Mesothelial cell of epicardium (in vitro differentiated cells): ENCODE results near the gene HENMT1. TPM values are rescaled to one million over a fixed set of nuclear protein-coding genes. Genes with fewer than 3 reads are reported as not detected.
"Not testable (repeated sequence)": the region's sequence is repeated elsewhere in the genome, so short reads cannot be mapped to it uniquely, and the experiment has no call there.

Experiments
- DNase-seq, 2 experiments: peaks; one replicate each; pipeline ENCODE4 v3.0.0; 2021; ENCODE audit warnings: low spot score in 2 of 2; ENCODE audit not compliant: unreplicated experiment in 2 of 2
- H3K27ac Mint-ChIP-seq: 2 replicates; pipeline ENCODE4 v1.8.0; 2021; ENCODE audit warnings: mixed read lengths
- H3K27me3 Mint-ChIP-seq: 2 replicates; pipeline ENCODE4 v1.8.0; 2021; ENCODE audit warnings: low read depth, mixed read lengths
- H3K36me3 Mint-ChIP-seq: 2 replicates; pipeline ENCODE4 v1.8.0; 2021; ENCODE audit warnings: mixed read lengths
- H3K4me1 Mint-ChIP-seq: 2 replicates; pipeline ENCODE4 v1.8.0; 2021; ENCODE audit warnings: mixed read lengths
- H3K4me3 Mint-ChIP-seq: 2 replicates; pipeline ENCODE4 v1.8.0; 2021; ENCODE audit warnings: mild to moderate bottlenecking, moderate library complexity, mixed read lengths
- H3K9me3 Mint-ChIP-seq: 2 replicates; pipeline ENCODE4 v1.8.0; 2021; ENCODE audit warnings: mixed read lengths
- CTCF ChIP-seq: fragments of 200-600 bp; sonication (generic); IDR thresholded peaks from one replicate; pipeline ENCODE4 v1.5.0; 2021; ENCODE audit warnings: antibody characterized with exemption; ENCODE audit not compliant: unreplicated experiment
- total RNA-seq: library from RNA; stranded (reverse); gene quantifications from 3 replicates; pipeline ENCODE4 v1.2.1, GENCODE V29; 2021

HENMT1 gene
- total RNA-seq, 1 donor from 2014 or later, result 8.5 TPM

- no peak for TF ChIP-seq CTCF
- DNase-seq, result no peak
- Mint-ChIP-seq H3K36me3 (peaks cover 2% of the 10 kb centered on the region), H3K27ac (no peak overlapping the region), H3K4me3 (no peak overlapping the region), H3K9me3 (peaks cover 10% of the 10 kb centered on the region), H3K27me3 (no peaks in the 10 kb centered on the region), H3K4me1 (peaks cover 8% of the 10 kb centered on the region)
These were observed 17.8 kb upstream of the HENMT1 start for GRCh38 chr1:108678706-108679105.

- Mint-ChIP-seq H3K9me3 (peaks cover 34% of the 10 kb centered on the region), H3K27me3 (no peaks in the 10 kb centered on the region), H3K4me3 (no peak overlapping the region), H3K27ac (no peak overlapping the region), H3K36me3 (peaks cover 2% of the 10 kb centered on the region), H3K4me1 (peaks cover 6% of the 10 kb centered on the region)
- no peak for DNase-seq
- no peak for TF ChIP-seq CTCF
These were observed 10.2 kb upstream of the HENMT1 start for GRCh38 chr1:108671143-108671542.

GRCh38 chr1:108670131-108670773 lies 9.4 kb upstream of the HENMT1 start:
- H3K27ac Mint-ChIP-seq, result no peak overlapping the region
- H3K27me3 Mint-ChIP-seq, result no peaks in the 10 kb centered on the region
- H3K36me3 Mint-ChIP-seq, result peaks cover 2% of the 10 kb centered on the region
- H3K9me3 Mint-ChIP-seq, result peaks cover 34% of the 10 kb centered on the region
- DNase-seq, result no peak
- TF ChIP-seq CTCF, result no peak
- H3K4me1 Mint-ChIP-seq, result peaks cover 6% of the 10 kb centered on the region
- no peak overlapping the region for H3K4me3 Mint-ChIP-seq

- TF ChIP-seq CTCF, result no peak
- H3K27ac Mint-ChIP-seq, result no peak overlapping the region
- no peaks in the 10 kb centered on the region for H3K36me3 Mint-ChIP-seq
- H3K9me3 Mint-ChIP-seq, result peaks cover 31% of the 10 kb centered on the region
- no peak overlapping the region for H3K4me3 Mint-ChIP-seq
- H3K27me3 Mint-ChIP-seq, result no peaks in the 10 kb centered on the region
- peaks cover 6% of the 10 kb centered on the region for H3K4me1 Mint-ChIP-seq
- DNase-seq, result no peak
These were observed 8.8 kb upstream of the HENMT1 start for GRCh38 chr1:108669679-108670078.

GRCh38 chr1:108668777-108669176 lies 7.9 kb upstream of the HENMT1 start:
- no peak for TF ChIP-seq CTCF
- DNase-seq, result no peak
- no peaks in the 10 kb centered on the region for H3K36me3 Mint-ChIP-seq
- H3K4me1 Mint-ChIP-seq, result peaks cover 6% of the 10 kb centered on the region
- no peak overlapping the region for H3K4me3 Mint-ChIP-seq
- no peak overlapping the region for H3K27ac Mint-ChIP-seq
- H3K9me3 Mint-ChIP-seq, result peaks cover 25% of the 10 kb centered on the region
- H3K27me3 Mint-ChIP-seq, result no peaks in the 10 kb centered on the region

GRCh38 chr1:108667422-108667821 lies 6.5 kb upstream of the HENMT1 start:
- not testable (repeated sequence) for H3K27ac Mint-ChIP-seq, H3K36me3 Mint-ChIP-seq
- H3K9me3 Mint-ChIP-seq, result peaks cover 11% of the 10 kb centered on the region

More at GRCh38 chr1:108667422-108667821, 6.5 kb upstream of the HENMT1 start:
- H3K27me3 Mint-ChIP-seq, H3K4me3 Mint-ChIP-seq, H3K4me1 Mint-ChIP-seq, DNase-seq: not testable (repeated sequence)
